ENCODE measurements around the gene BBS7. TPM values are rescaled to one million over a fixed set of nuclear protein-coding genes. Genes with fewer than 3 reads are reported as not detected.

BBS7 gene
- total RNA-seq, 1 experiment from 2014 or later, result 20.5 TPM

- Mint-ChIP-seq H3K27ac (peak within 1 kb of the TSS; percentile 89), H3K27me3 (ENCODE audit: low read depth) (no peaks in the 10 kb centered on the region; the same call in 1 of the 2 replicates), H3K9me3 (no peaks in the 10 kb centered on the region), H3K36me3 (peaks cover 35% of the 10 kb centered on the region), H3K4me3 (peak within 1 kb of the TSS; percentile 98), H3K4me1 (peaks cover 9% of the 10 kb centered on the region)
- ChIA-PET CTCF (interaction anchor here (0.6 kb wide), 1 partner anchor 27 kb away, joined by 3 read pairs; no protein-coding TSS in a partner anchor), POLR2A (interaction anchor here (0.6 to 1.4 kb wide), 4 partner anchors 22 to 1386 kb away, joined by 3 to 5 read pairs (median 4); partner anchors contain the start of genes BBS7 and EXOSC9)
- ATAC-seq, result peak; percentile 93
- peak; percentile 98 for DNase-seq (ENCODE audit: low spot score)
- TF ChIP-seq HMGA2 (CRISPR knock-in tag; IDR thresholded peaks at IDR 0.05), result no peak
- TF ChIP-seq NR2C2 (CRISPR knock-in tag; IDR thresholded peaks at IDR 0.05), result no peak
- TF ChIP-seq ELF4 (CRISPR knock-in tag; IDR thresholded peaks at IDR 0.05; ENCODE audit: low read depth), result no peak
- TF ChIP-seq AFF4 (CRISPR knock-in tag; IDR thresholded peaks at IDR 0.05; ENCODE audit: borderline replicate concordance), result no peak
- no peak for TF ChIP-seq SMAD4 (CRISPR knock-in tag; IDR thresholded peaks at IDR 0.05)
- 0 out of 2 replicates have a peak, but pooled peaks have one; percentile 49 for TF ChIP-seq ZNF671 (CRISPR knock-in tag; IDR thresholded peaks at IDR 0.05)
- TF ChIP-seq IRF2 (CRISPR knock-in tag; IDR thresholded peaks at IDR 0.05; ENCODE audit: borderline replicate concordance, low read depth), result no peak
- no peak for TF ChIP-seq ATF2 (CRISPR knock-in tag; IDR thresholded peaks at IDR 0.05; ENCODE audit: borderline replicate concordance, low read depth)
- TF ChIP-seq MLX (CRISPR knock-in tag; IDR thresholded peaks at IDR 0.05), result 0 out of 2 replicates have a peak, but pooled peaks have one; percentile 57
- TF ChIP-seq EMX1 (CRISPR knock-in tag; IDR thresholded peaks at IDR 0.05), result no peak
- TF ChIP-seq CDX4 (CRISPR knock-in tag; IDR thresholded peaks at IDR 0.05; ENCODE audit: borderline replicate concordance), result no peak
- TF ChIP-seq ETV6 (CRISPR knock-in tag; IDR thresholded peaks at IDR 0.05), result peak; percentile 81; the same call in 1 of the 2 replicates
- TF ChIP-seq NFATC4 (CRISPR knock-in tag; IDR thresholded peaks at IDR 0.05), result no peak
- peak; percentile 83 for TF ChIP-seq NFYB (CRISPR knock-in tag; conservative IDR thresholded peaks at IDR 0.05; ENCODE audit: low read depth)
- peak; percentile 77; the same call in 1 of the 2 replicates for TF ChIP-seq KAT7 (CRISPR knock-in tag; IDR thresholded peaks at IDR 0.05; ENCODE audit: borderline replicate concordance)
- peak; percentile 70; the same call in 1 of the 2 replicates for TF ChIP-seq E2F5 (CRISPR knock-in tag; IDR thresholded peaks at IDR 0.05)
- TF ChIP-seq ZNF423 (CRISPR knock-in tag; IDR thresholded peaks at IDR 0.05), result no peak
- TF ChIP-seq ZNF232 (CRISPR knock-in tag; IDR thresholded peaks at IDR 0.05), result peak; percentile 74; the same call in 1 of the 2 replicates
- TF ChIP-seq TCF7 (CRISPR knock-in tag; IDR thresholded peaks at IDR 0.05; ENCODE audit: low read depth), result peak; percentile 79; the same call in 1 of the 2 replicates
- peak; percentile 53; the same call in 1 of the 2 replicates for TF ChIP-seq ATF1 (CRISPR knock-in tag; IDR thresholded peaks at IDR 0.05)
- TF ChIP-seq FOXP1 (CRISPR knock-in tag; IDR thresholded peaks at IDR 0.05; ENCODE audit: borderline replicate concordance), result peak; percentile 87
- peak; percentile 83 for TF ChIP-seq MAX (CRISPR knock-in tag; IDR thresholded peaks at IDR 0.05)
- no peak for TF ChIP-seq ZNF416 (CRISPR knock-in tag; IDR thresholded peaks at IDR 0.05)
- TF ChIP-seq ZMAT4 (CRISPR knock-in tag; IDR thresholded peaks at IDR 0.05), result no peak
- TF ChIP-seq ZNF396 (CRISPR knock-in tag; IDR thresholded peaks at IDR 0.05; ENCODE audit: borderline replicate concordance), result no peak
- TF ChIP-seq E2F4 (CRISPR knock-in tag; IDR thresholded peaks at IDR 0.05; ENCODE audit: borderline replicate concordance, low read depth), result peak; percentile 98
- peak; percentile 32; the same call in 1 of the 2 replicates for TF ChIP-seq NFE2L1 (CRISPR knock-in tag; IDR thresholded peaks at IDR 0.05)
- TF ChIP-seq GABPB1 (CRISPR knock-in tag; IDR thresholded peaks at IDR 0.05), result peak; percentile 75; the same call in 1 of the 2 replicates
- TF ChIP-seq FOXJ3 (CRISPR knock-in tag; IDR thresholded peaks at IDR 0.05; ENCODE audit: borderline replicate concordance), result no peak
Observed at GRCh38 chr4:121823505-121824170, 46.6 kb downstream of the BBS7 start, which contains the start of gene CCNA2. Gene CCNA2 (minus strand): TSS chr4:121823883. CDS start chr4:121823628, 255 bp downstream.

All from WTC11 (cell line).